ENCODE data around the gene TDRD7.

The TDRD7 gene

GRCh38 chr9:97387504-97387886 lies 24.4 kb upstream of the TDRD7 start:
- peak in 1 of 3 experiments; percentile 42 for DNase-seq

GRCh38 chr9:97387936-97388684 lies 23.8 kb upstream of the TDRD7 start:
- peak in 1 of 3 experiments; percentile 41 for DNase-seq

DNA sequence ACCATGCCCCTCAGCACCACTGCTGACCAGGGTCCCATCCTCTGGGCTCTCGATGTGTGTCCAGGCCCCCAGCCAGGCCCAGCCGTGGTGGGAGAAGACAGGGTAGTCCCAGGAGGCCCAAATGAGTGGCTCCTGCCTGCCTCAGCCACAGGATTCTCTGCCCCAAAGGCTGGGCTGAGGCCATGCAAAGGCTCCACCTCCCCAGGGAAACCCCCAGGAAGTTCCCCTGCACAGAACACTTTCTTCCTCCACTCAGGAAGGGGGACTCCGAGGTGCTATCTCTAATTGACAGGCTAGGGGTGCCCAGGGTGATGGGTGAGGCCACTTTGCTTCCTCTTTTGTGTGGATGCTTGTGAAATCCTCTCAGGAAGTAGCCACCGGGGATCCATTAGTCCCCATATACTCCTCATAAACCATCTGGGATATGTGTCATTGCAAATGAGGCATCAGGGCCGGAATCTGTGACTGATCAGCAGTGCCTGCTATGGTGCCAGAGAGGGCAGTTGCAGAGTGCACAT lies 23.1 kb upstream of the TDRD7 start:
- no peak for DNase-seq

DNA sequence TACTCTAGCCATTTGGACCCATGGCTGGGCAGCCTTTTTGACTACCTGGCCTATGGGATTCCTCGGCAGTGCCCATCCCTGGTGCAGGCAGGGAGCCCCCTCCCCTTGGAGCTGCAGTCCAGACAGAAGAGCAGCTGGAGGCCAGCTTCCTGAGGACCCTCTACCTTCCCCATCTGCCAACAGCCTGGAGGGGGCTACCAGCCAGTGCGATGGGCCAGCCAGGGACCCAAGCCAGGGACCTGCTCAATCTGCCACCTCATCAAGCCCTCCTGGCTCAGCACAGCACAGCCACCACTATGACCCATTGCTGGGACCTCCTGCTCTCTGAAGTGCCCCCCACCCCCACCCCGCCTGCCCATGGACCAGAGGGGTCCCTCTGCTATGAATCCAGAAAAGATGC lies 22.6 kb upstream of the TDRD7 start:
- no peak for DNase-seq

DNA sequence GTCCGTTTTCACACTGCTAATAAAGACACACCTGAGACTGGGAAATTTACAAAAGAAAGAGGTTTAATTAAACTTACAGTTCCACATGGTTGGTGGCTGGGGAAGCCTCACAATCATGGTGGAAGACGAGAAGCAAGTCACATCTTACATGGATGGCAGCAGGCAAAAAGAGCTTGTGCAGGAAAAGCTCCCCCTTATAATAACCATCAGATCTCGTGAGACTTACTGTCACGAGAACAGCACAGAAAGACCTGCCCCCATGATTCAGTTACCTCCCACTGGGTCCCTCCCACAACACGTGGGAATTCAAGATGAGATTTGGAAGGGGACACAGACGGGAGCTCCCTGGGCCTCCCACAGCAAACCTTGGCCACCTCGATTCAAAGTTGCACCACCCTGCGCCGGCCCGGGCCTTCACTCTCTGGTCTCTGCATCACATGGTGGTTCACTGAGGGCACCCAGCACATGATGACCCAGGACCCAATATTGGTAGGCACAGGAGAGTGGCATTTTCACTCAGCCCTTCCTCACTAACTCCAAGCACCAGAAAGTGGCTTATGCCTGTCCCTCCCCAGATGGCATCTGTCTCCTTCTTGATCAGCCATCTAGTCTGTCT lies 21.0 kb upstream of the TDRD7 start:
- no peak for DNase-seq

- no peak for DNase-seq
Observed at GRCh38 chr9:97394881-97395280, 17.0 kb upstream of the TDRD7 start.

DNA sequence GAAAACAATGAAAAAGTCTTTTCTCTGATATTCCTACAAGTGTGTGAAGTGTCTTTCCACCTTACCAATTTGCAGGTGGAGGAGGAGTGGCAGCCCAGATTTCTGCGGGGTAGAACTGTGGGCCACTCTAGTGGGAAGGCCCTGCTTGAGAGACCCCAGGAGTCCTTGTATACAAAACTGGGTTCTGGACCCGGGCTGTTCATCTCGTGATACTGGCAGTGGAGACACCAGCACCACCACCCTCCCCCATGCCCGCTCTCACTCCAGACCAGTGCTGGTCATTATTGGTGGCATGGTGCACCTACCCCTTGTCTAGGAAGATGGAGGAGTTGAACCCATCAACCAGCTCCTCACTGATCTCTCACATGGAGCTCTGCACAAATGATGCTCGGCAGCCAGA lies 16.2 kb upstream of the TDRD7 start:
- no peak for DNase-seq

DNA sequence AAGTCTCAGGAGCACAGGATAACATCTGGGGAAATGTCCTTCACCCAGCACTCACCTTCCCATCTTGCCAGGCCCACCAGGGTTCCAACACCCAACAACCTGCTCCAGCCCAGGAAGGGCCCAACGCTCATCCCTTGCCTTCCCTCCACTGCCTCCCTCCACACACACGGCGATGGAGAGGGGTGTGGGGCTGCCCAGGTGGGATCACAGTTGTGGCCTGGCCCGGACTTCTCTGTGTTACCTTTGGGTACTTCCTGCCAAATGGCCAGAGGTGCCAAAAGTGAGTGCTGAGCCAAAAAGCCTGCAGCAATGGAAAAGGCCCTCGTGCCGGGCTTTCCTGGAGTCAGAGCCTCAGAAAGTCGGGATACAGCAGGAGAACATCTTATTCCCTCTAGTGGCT lies 15.6 kb upstream of the TDRD7 start:
- DNase-seq, result no peak

DNA sequence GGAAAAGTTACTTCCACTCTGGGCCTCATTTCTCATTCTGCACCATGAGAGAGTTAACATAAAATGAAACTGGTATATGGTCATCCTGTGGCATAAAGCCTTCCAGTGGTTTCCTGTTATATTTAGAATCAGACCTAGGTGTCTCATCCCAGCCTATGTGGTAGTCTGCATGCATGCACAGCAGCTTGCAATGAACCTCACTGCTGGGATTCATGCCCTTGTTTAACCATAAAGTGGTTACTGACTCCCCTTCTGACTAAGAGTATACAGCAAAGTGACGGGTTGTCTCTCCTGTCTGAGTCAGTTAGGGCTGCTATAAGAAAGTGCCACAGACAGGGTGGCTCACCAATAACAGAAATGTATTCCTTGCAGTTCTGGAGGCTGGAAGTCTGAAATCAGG lies 14.7 kb upstream of the TDRD7 start:
- no peak for DNase-seq

GRCh38 chr9:97398999-97399758 lies 12.7 kb upstream of the TDRD7 start:
- DNase-seq, result peak; percentile 29 to 73 (median 45)

GRCh38 chr9:97403746-97404316 lies 8.1 kb upstream of the TDRD7 start:
- DNase-seq, result no peak

- DNase-seq, result no peak
Observed at GRCh38 chr9:97405551-97405950, 6.3 kb upstream of the TDRD7 start.

DNA sequence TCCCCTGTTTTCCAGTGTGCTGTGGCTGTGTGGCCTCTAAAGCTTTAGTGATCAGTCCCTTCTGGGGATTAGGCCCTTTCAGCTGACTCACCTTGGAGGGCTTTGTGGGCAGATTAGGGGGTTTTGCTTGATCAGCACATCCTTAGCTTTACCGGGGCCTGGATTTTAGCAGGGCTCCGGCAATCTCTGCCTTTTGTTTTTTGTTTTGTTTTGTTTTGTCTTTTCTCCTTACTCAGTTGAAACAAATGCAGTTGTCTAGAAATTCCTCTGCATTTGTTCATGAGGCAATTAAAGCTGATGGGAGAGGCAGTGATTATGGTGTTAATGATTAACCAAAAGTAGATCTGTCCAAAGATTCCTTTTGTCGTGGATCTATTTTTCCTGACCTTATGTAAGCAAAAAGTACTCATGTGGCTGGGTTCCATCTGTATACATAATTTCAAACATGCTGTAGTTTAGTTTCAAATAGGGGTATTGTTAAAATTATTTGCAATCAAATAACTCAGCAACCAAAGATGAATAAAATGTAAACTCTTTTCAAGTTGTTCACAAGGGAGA lies 5.2 kb upstream of the TDRD7 start:
- no peak for DNase-seq

DNA sequence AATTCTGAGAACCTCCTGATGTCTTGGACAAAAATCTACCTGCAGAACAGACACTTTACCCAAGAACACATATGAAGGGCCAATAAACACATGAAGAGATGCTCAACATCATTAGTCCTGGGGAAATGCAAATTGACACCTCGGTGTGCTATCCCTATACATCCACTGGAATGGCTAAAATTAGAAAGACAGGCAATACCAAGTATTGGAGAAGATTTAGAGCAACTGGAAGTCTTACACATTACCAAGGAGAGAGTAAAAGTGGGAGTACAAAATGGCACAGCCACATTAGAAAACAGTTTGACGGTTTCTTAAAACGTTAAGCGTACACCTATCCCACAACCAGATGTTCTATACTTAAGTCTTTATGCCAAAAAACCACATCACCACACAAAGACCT lies 3.3 kb upstream of the TDRD7 start:
- no peak for DNase-seq

- no peak for DNase-seq
Observed at GRCh38 chr9:97411440-97411788, 482 bp upstream of the TDRD7 start.

DNA sequence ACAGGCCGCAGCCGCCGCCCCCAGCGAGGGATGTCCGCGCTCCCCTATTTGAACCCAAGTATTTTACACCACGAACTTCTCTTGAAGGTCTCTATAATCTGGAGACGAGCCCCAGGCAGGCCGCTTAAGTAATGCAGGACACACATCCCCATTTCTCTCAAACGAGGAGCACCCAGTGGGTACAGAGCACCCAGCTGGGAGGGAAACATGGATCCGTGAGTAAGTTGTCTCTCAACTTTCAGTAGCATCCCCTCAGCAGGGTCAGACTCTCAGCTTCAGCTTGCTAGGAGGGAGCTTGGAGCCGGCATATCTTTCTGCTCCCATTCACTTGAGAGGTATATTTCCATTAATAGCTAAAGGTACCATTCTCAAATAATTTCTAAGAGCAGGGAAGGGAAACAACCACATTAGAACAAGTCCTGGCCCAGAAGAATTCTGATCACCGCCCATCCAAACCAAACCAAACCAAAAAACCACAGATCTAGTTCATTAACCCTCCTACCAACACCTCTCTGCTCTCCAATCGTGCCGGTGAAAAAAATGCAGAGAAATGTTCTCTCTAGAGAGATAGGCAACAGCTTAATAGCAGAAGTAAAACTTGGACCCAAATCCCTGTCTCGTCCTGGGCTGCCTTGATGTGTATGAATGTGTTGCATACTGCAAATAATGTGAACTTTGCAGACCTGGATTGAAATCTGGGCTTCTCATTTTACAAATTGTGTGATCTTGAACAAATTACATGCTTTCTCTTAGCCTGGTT lies 910 bp downstream of the TDRD7 start:
- DNase-seq, result peak in 1 of 3 experiments; percentile 53

- DNase-seq, result no peak
Observed at GRCh38 chr9:97413462-97413861, 1.6 kb downstream of the TDRD7 start.

DNA sequence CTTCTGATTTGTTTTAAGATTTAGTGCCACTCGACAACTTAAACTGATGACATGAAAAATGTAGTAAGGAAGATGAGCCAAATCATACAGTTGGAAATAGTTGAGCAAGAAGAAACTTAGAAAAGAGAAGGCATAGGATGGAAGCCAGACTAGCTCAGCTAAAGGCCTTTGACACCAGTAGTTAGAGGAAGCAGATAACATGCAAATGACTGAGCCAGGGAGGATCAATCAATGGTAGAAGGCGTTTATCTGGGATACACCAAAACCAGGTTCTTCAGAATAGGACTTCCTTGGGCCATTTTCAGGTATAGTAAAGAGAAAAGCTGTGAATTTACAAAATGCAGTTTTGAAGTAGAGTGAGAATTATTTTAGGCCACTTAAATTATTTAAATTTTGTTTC lies 3.2 kb downstream of the TDRD7 start:
- DNase-seq, result no peak

DNA sequence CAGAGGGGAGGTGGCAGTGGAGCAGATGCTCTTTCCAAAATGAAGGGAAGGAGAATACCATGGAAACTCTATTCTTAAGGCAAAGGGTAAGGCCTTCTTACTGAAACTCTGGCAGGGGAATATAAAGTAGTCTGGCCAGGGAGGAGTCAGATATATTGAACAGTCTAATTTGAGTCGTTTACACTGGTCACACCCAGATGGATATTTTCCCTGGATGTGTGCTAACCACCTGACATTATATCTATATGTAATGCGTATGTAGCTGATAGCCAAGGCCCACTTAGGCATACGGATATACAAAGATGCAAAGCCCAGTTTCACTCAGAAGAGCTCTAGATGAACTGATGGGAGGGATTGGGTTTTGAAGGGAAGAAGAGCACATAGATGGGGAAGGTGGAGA lies 7.0 kb downstream of the TDRD7 start:
- no peak for DNase-seq

DNA sequence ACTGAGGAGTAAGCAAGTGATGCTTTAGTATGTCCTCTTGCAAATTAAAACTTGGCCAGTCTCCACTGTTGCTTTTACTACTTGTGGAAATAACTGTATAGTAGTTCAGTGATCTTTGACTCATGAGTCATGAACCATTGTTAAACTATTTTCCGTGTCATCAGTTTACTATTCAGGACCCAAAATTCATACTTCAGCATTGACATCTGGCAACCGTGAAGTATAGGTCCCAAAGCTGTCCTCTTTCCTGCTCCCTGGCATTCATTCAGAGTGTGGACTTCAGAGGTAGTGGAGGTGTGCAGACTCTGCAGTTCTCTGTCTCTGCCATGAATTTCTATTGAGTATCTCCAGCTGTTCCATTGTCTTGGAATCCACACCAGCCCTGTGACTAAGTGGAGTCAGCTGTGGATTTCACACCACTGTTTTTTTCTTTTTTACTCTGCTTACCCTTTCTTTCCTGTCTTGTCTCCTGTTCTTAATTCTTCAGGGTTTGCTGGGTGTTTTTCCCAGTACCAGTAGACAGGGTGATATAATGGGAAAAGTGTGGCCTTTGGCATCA lies 7.5 kb downstream of the TDRD7 start:
- DNase-seq, result no peak

DNA sequence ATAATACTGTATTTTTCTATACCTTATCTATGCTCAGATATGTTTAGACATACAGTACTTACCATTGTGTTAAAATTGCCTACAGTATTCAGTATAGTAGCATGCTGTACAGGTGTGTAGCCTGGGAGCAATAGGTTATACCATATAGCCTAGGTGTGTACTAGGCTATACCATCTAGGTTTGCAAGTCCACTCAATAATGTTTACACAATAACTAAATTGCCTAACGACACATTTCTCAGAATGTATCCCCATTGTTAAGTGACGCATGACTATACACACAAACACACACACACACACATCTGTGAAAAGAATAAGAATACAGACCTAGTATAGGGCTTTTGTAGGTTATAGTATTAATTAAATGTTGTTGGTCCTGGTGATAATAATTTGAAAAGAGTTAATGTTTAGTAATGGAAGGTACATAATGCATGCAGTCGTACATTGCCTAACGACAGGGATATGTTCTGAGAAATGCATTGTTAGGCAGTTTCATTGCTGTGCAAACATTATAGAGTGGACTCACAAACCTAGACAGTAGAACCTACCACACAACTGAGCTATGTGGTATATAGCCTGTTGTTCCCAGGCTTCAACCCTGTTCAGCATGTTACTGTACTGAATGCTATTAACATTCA lies 13.6 kb downstream of the TDRD7 start:
- DNase-seq, result peak in 2 of 3 experiments; percentile 53 to 75

GRCh38 chr9:97425973-97426336 lies 14.1 kb downstream of the TDRD7 start:
- DNase-seq, result no peak
